ENCODE measurements around the gene WDFY2.
"Not testable (repeated sequence)": the region's sequence is repeated elsewhere in the genome, so short reads cannot be mapped to it uniquely, and the experiment has no call there.

WDFY2 gene

DNA sequence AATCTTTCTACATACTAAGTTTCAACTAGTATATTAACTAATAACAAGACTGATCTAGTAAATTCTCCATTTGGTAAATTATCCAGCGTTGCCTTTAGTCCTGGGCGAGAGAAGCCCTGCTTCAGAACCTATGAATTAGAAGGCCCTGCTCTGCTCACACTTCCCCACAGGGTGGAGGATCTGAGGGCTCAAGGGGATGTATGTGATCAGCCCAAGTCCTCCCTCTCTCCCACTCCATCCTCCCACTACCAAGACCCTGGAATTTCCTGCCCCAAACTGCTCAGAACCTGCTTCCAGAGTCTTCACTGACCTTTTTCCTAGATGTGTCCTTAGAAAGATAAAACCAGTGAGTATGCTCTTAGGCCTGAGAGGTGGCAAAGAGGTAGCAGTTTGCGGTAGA lies 91.6 kb downstream of the WDFY2 start:
- Mint-ChIP-seq H3K4me3 (no peak overlapping the region), H3K27me3 (no peaks in the 10 kb centered on the region), H3K9me3 (ENCODE audit: low read depth) (no peaks in the 10 kb centered on the region), H3K36me3 (peaks cover 39% of the 10 kb centered on the region), H3K27ac (no peak overlapping the region), H3K4me1 (ENCODE audit: low read depth) (peaks cover 12% of the 10 kb centered on the region)

DNA sequence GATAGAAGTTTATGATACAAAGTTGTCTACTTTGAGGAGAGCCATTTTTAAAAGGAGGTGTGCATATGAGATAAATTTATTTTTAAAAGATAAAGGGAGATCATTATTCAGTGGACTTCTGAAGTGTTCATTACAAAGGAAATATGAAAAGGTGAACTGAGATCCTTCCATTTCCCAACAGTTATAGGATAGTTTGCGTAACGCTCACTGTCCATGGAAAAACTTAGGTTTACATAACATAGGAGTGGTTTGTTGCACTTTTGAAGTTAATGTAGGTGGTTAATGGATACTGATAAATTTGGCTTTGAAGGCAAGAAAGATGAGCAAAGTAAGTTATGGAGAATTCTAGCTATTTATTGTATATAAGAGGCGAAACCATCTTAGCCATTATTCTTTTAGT lies 92.5 kb downstream of the WDFY2 start:
- no peak overlapping the region for H3K27ac Mint-ChIP-seq
- no peaks in the 10 kb centered on the region for H3K27me3 Mint-ChIP-seq
- H3K4me1 Mint-ChIP-seq (ENCODE audit: low read depth) = peaks cover 17% of the 10 kb centered on the region
- H3K36me3 Mint-ChIP-seq = peaks cover 38% of the 10 kb centered on the region
- H3K4me3 Mint-ChIP-seq = no peak overlapping the region
- no peaks in the 10 kb centered on the region for H3K9me3 Mint-ChIP-seq (ENCODE audit: low read depth)

DNA sequence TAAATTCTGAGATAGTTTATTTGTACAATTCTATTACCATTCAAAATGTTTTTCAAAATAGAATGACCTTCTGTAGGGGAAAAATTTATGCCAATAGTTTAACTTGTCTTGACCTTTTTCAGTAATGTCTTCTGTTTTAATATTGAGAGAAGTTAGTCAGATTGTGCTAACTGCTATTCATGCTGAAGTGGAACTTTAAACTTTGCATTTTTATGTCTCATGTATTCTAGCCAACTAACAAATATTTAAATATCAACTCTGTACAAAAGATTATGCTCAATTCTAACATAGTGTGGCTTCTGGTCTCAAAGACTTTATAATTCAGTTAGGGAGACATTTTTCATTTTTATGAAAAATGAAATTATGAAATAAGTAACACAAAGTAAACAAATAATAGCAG lies 94.2 kb downstream of the WDFY2 start:
- Mint-ChIP-seq H3K27ac (no peak overlapping the region), H3K4me1 (ENCODE audit: low read depth) (peaks cover 14% of the 10 kb centered on the region), H3K27me3 (no peaks in the 10 kb centered on the region), H3K9me3 (ENCODE audit: low read depth) (no peaks in the 10 kb centered on the region), H3K36me3 (peaks cover 42% of the 10 kb centered on the region), H3K4me3 (no peak overlapping the region)

DNA sequence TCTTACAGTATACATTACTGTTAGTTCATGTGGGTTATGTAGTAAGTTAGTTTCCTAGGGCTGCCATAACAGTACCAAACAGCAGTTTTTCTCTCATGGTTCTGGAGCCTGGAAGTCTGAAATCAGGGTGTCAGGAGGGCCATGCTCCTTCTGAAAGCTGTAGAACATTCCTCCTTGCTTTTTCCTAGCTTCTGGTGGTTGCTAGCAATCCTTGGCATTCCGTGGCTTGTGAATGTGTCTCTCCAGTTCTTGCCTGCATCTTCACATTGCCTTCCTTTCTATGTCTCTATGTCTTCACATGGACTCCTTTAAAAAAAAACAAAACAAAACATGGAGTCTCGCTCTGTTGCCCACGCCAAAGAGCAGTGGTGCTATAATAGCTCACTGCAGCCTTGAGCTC lies 95.4 kb downstream of the WDFY2 start:
- Mint-ChIP-seq H3K27ac (no peak overlapping the region), H3K4me1 (ENCODE audit: low read depth) (peaks cover 13% of the 10 kb centered on the region), H3K36me3 (peaks cover 51% of the 10 kb centered on the region), H3K9me3 (ENCODE audit: low read depth) (no peaks in the 10 kb centered on the region), H3K27me3 (no peaks in the 10 kb centered on the region), H3K4me3 (no peak overlapping the region)

DNA sequence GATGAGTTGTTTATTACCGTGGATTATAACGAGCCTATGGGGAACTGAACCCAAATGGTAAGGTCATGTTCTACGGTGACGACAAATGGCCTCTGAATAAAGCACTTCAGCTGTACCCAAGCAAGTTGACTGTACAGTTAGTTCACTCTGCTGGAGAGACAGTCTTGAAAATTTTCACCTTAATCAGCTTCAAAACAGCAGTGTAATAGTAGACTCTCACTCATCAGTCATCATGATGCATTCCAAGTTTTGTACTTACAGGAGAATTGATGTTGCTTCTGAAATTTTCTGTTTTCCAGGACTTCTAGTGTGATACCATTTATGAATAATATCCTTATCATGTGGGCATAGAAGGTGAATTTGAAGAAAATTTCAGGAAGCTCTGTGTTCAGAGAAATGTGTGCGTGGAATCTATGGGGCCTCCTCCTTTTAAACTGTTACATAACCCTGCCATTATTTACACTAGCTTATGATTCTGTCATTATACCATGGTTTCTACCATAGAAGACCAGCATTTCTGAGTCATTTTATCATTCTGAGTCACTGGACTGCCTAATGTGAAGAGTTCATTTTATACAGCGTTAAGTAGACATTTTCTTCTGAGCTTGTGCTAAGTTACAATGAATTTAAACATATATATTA lies 96.9 kb downstream of the WDFY2 start:
- Mint-ChIP-seq H3K27me3 (no peaks in the 10 kb centered on the region), H3K4me1 (ENCODE audit: low read depth) (peaks cover 14% of the 10 kb centered on the region), H3K36me3 (peaks cover 58% of the 10 kb centered on the region), H3K27ac (no peak overlapping the region), H3K4me3 (no peak overlapping the region), H3K9me3 (ENCODE audit: low read depth) (no peaks in the 10 kb centered on the region)

DNA sequence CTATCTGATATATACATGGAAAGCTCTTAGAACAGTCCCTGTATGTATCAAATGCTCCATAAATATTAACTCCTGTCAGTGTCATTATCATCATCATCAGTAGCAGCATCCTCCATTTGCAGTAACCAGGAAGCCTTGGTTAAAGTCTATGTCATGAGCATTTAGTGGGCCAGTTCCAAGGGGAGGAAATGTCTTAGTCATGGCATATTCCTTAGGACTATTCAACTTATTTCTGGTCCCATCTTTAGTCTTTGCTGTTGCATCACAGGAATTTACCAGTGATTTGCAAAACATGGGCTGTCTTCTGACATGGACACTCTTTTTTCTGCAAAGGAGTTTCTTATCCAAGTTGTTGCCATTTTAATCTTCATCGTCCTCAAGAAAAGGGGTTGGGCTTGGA lies 98.4 kb downstream of the WDFY2 start:
- no peak overlapping the region for H3K27ac Mint-ChIP-seq
- H3K36me3 Mint-ChIP-seq = peaks cover 48% of the 10 kb centered on the region

DNA sequence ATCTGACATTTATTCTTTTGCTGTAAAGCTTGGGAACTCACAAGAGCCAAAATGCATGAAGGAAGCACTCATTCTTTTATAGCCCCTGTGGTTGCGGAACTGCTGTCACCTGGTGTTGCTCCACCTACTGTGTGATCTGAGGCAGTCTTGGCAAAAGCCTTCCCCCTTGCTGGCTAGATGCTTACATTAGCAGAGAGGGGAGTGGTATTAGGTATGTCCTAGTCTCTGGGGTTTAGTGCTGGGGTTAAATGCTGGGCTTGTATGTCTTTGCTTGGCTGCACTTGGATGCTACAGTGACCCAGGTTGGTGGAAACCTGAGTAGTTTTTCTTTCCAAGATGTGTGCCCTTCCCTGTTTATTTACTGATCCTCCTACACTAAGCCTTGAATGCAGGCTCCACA lies 99.3 kb downstream of the WDFY2 start:
- Mint-ChIP-seq H3K36me3 (peaks cover 42% of the 10 kb centered on the region), H3K27ac (no peak overlapping the region), H3K4me1 (ENCODE audit: low read depth) (peaks cover 22% of the 10 kb centered on the region), H3K9me3 (ENCODE audit: low read depth) (no peaks in the 10 kb centered on the region), H3K4me3 (no peak overlapping the region), H3K27me3 (no peaks in the 10 kb centered on the region)

More for the DNA sequence above, 98.4 kb downstream of the WDFY2 start:
- Mint-ChIP-seq H3K4me1 (ENCODE audit: low read depth) (peaks cover 13% of the 10 kb centered on the region), H3K9me3 (ENCODE audit: low read depth) (no peaks in the 10 kb centered on the region), H3K4me3 (no peak overlapping the region), H3K27me3 (no peaks in the 10 kb centered on the region)

DNA sequence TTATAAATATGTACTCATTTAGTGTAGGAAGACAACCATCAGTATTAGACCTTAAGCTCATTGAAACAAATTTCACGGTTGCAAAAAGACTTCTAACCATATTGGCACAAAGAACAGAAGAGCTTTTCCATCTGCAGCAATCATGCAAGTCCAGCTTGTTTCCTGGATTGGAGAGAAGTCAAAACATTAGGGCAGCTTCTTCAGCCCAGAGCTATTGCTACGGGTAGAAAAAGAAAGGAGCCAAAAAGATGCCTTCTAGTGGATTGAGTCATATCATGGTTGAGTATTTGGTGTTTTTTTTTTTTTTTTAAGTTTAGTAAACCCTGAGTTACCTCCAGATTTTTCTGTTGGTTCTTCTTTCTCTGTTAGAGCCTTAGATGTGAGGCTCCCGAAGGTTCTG lies 99.8 kb downstream of the WDFY2 start:
- Mint-ChIP-seq H3K27me3 (no peaks in the 10 kb centered on the region), H3K27ac (no peak overlapping the region), H3K36me3 (peaks cover 39% of the 10 kb centered on the region), H3K4me1 (ENCODE audit: low read depth) (peaks cover 22% of the 10 kb centered on the region), H3K4me3 (no peak overlapping the region), H3K9me3 (ENCODE audit: low read depth) (no peaks in the 10 kb centered on the region)

DNA sequence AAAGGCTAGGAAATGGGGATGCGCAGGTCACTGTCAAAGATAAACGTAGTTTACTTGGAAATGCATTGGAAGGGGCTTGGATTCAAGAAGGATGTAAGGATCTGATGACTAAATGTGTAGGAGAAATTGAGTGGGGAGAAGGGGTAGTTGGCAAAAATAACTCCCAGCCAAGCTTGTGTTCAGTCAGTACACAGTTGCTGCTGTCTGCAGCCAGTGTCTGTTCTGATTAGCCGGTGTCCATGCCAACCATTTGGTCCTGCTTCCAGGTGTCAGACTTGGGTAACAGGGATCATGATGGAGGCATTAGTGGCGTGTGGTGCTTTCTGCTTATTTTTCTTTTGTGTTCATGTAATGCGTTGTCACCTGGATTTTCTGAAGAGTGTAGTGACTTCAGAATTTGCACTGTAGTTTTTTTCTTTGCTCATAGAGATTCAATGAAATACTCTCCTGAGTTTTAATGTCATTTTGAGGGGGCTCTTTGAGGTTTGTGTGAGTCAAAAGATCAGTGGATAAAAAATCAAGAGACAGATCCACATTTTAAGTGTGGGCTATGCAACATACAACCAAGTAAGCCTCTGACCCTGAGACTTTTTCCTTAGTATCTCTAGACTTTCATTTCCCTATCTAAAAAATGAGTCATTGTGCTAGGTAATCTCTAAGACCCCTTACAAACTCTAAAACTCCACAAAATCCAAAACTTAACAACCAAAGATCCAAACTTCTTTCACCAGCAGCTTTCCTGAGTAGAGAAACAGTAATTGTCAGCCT lies 103.9 kb downstream of the WDFY2 start:
- peaks cover 19% of the 10 kb centered on the region for H3K36me3 Mint-ChIP-seq
- H3K27me3 Mint-ChIP-seq = no peaks in the 10 kb centered on the region
- H3K4me1 Mint-ChIP-seq (ENCODE audit: low read depth) = peaks cover 20% of the 10 kb centered on the region
- no peaks in the 10 kb centered on the region for H3K9me3 Mint-ChIP-seq (ENCODE audit: low read depth)
- H3K27ac Mint-ChIP-seq = no peak overlapping the region
- no peak overlapping the region for H3K4me3 Mint-ChIP-seq

DNA sequence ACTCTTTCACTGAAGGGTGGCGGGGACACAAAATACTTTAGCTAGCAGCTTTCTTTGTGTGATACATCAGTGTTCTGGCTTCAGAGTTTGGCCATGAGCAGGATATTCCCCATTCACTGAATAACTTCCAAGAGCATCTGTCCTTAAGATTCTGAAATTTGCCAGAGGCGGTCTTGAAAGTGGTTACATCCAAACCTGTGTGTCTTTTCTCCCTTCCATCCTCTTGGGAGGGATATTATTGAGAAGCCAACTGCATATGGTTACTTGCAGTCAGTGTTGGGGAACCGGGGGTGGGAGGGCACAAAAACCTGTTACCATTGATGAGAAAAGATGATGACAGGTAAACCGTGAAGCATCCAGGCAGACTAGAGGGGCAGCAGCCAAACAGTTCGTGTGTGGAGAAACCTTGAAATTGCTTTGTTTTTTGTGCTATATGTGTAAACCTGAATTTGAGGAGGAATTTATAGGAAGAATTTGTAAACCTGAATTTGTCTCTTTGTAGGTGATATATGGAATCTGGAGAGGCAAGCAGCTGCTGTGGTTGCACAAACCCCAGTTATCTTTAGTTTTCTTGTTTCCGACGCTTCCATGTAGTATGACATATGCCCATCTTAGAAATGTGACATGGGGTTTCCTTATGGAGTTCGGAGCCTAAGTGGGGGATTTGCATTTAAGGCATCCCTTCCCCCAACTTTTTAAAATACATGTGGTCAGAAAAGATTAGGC lies 104.8 kb downstream of the WDFY2 start:
- Mint-ChIP-seq H3K36me3 (peaks cover 11% of the 10 kb centered on the region), H3K27ac (peak overlapping the region; percentile 46), H3K4me1 (ENCODE audit: low read depth) (peaks cover 18% of the 10 kb centered on the region), H3K4me3 (no peak overlapping the region), H3K27me3 (no peaks in the 10 kb centered on the region), H3K9me3 (ENCODE audit: low read depth) (no peaks in the 10 kb centered on the region)

DNA sequence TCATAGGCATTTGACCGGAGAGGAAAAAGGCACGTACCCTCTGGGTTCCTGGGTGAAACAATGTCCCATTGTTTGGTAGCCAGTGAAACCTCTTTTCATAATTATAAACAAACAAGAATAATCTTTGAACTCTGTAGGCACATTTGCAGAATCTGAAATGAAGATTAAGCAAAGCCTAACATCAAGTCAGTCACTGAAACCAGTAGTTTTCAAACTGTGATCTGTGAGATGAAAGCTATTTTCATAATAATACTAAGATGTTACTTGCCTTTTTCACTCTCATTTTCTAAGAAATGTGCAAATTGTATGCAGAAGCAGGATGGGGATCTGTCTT lies 105.4 kb downstream of the WDFY2 start:
- Mint-ChIP-seq H3K36me3 (peaks cover 7% of the 10 kb centered on the region), H3K27ac (peak overlapping the region; percentile 46), H3K4me1 (ENCODE audit: low read depth) (peaks cover 18% of the 10 kb centered on the region), H3K4me3 (no peak overlapping the region), H3K27me3 (no peaks in the 10 kb centered on the region), H3K9me3 (ENCODE audit: low read depth) (no peaks in the 10 kb centered on the region)

DNA sequence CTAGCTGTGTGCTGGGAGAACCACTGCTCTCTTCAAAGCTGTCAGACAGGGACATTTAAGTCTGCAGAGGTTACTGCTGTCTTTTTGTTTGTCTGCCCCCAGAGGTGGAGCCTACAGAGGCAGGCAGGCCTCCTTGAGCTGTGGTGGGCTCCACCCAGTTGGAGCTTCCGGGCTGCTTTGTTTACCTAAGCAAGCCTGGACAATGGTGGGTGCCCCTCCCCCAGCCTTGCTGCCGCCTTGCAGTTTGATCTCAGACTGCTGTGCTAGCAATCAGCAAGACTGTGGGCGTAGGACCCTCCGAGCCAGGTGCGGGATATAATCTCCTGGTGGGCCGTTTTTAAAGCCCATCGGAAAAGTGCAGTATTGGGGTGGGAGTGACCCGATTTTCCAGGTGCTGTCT lies 111.4 kb downstream of the WDFY2 start:
- not testable (repeated sequence) for H3K36me3 Mint-ChIP-seq; H3K27me3 Mint-ChIP-seq; H3K4me3 Mint-ChIP-seq; H3K27ac Mint-ChIP-seq; H3K4me1 Mint-ChIP-seq (ENCODE audit: low read depth); H3K9me3 Mint-ChIP-seq (ENCODE audit: low read depth)

DNA sequence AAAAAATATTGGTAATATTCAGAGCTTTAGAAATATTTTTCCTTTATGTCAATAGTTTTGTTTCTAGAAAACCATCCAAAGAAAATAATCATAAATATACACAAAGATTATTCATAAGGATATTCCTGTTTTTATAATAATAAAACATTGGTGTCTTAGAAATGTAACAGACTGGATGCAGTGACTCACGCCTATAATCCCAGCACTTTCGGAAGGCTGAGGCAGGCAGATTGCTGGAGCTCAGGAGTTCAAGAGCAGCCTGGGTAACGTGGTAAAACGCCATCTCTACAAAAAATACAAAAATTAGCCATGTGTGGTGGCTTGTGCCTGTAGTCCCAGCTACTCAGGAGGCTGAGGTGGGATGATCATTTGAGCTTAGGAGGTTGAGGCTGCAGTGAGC lies 112.9 kb downstream of the WDFY2 start:
- Mint-ChIP-seq H3K4me1 (ENCODE audit: low read depth) (no peaks in the 10 kb centered on the region), H3K36me3 (peaks cover 7% of the 10 kb centered on the region), H3K4me3 (no peak overlapping the region), H3K27ac (no peak overlapping the region), H3K9me3 (ENCODE audit: low read depth) (no peaks in the 10 kb centered on the region), H3K27me3 (no peaks in the 10 kb centered on the region)

DNA sequence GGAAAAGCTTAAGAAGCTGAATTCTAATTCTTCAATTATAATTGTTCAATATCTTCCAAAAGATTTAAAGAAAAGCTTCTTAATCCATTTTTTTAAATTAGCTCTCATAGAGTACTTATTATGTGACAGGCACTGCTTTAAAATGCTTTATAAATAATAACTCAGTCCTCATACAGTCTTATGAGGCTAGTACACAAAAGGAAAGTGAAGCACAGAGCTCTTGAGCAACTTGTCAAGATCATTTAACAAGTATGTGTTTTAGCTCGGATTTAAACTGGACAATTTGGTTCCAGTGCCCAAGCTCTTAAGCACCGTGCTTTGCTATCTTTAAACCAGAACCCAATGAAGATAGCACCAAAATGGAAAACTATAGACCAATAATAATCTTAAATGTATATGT lies 113.6 kb downstream of the WDFY2 start:
- Mint-ChIP-seq H3K4me1 (ENCODE audit: low read depth) (no peaks in the 10 kb centered on the region), H3K36me3 (peaks cover 7% of the 10 kb centered on the region), H3K27me3 (no peaks in the 10 kb centered on the region), H3K4me3 (no peak overlapping the region), H3K27ac (no peak overlapping the region), H3K9me3 (ENCODE audit: low read depth) (no peaks in the 10 kb centered on the region)

DNA sequence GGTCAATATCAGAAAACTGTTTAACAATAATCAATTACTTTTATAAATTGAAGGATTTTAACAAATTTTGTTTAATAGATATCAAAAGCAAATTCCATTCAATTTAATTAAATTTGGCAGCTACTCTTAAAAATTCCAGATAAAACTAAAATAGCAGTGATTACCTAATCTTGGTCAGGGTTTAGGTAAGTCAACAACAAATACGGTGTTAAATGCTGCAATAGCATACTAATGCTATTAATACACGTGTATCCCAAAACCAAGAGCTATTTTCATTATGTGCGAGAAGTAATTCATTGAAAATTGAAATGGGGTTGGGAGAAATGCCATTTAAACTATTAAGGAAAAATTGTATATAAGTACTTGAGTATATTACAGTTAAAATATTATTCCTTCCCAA lies 114.1 kb downstream of the WDFY2 start:
- Mint-ChIP-seq H3K4me3 (no peak overlapping the region), H3K27ac (no peak overlapping the region), H3K27me3 (no peaks in the 10 kb centered on the region), H3K36me3 (peaks cover 7% of the 10 kb centered on the region), H3K9me3 (ENCODE audit: low read depth) (no peaks in the 10 kb centered on the region), H3K4me1 (ENCODE audit: low read depth) (no peaks in the 10 kb centered on the region)
